GM21390 (cell line): ENCODE measurements around the gene VAV1.
"Not testable (repeated sequence)": the region's sequence is repeated elsewhere in the genome, so short reads cannot be mapped to it uniquely, and the experiment has no call there.

Source experiments
- ATAC-seq: cut with Tn5 transposase; IDR thresholded peaks from one replicate; pipeline ENCODE4 v1.9.1; 2021; ENCODE audit not compliant: unreplicated experiment

Gene VAV1

DNA sequence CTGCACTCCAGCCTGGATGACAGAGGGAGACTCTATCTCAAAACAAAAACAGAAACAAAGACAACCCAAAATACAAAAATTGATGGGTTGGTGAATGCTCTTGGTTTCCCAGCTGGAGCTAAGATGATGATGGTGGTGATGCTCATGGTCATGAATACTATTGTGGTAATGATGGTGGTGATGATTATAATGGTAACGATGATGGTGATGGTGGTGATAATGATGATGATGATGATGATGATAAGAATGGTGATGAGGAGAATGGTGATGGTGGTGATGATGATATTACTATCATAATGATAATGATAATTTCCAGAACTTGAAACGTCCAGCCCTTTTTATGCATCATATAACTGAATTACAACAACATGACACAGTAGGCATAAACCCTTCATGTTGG lies 40.1 kb downstream of the VAV1 start:
- no peak for ATAC-seq

DNA sequence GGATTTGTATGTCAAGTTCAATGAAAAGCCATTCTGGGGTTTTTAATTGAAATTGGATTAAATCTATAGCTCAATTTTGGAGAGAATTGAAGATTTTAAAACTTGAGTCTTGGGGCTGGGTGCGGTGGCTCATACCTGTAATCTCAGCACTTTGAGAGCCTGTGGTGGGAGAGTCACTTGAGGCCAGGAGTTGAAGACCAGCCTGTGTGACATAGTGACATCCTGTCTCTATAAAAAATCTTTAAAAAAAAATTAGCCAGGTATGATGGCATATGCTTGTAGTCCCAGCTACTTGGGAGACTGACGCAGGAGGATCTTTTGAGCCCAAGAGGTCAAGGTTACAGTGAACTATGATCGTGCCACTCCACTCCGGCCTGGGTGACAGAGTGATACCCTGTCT lies 41.2 kb downstream of the VAV1 start:
- ATAC-seq, result no peak

GRCh38 chr19:6817179-6817578 lies 44.7 kb downstream of the VAV1 start:
- no peak for ATAC-seq

DNA sequence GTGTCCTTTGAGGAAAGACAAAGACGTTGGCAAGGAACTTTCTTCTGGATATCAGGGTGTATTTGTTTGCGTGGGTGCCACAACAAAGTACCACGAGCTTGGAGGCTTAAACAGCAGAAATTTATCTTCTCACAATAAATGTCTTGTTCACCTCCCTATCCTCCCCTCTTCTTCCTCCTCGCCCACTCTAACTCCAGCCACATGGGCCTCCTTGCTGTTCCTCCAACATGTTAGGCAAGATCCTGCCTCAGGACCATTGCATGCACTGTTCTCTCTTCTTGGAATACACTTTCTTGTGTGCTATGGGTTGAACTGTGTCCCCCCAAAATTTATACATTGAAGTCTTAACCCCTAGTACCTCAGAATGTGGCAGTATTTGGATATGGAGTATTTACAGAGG lies 45.7 kb downstream of the VAV1 start:
- ATAC-seq, result no peak

DNA sequence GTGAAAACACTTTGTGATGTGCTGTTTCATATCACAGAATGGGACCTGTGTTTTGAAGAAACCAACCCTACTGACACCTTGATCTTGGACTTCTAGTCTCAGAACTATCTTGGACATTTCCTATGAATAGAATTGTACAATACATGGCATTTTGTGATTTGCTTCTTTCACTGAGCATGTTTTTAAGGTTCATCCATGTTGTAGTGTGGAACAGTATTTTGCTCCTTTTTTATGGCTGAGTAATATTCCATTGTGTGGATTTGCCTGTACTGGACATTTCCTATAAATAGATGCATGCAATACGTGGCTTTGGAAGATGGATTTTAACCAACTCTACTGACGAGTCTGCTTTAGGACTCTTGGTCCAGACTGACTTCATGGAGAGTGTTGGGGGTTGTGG lies 46.8 kb downstream of the VAV1 start:
- ATAC-seq, result no peak

GRCh38 chr19:6820237-6820636 lies 47.7 kb downstream of the VAV1 start:
- ATAC-seq, result no peak

GRCh38 chr19:6821639-6822310 lies 49.3 kb downstream of the VAV1 start:
- ATAC-seq, result no peak

DNA sequence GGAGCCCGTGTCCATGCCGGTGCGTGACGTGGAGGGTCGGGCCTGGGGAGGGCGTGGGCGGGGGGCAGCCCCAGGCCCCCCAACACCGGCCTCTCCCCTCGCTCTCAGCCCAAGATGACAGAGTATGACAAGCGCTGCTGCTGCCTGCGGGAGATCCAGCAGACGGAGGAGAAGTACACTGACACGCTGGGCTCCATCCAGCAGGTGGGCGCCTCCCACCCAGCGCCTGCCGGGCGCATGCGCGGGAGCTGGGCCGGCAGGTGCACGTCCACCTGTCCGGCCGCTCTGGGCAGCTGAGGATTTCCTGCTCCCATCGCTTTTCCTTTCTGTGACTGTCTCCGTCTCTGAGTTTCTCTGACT lies 49.8 kb downstream of the VAV1 start:
- ATAC-seq, result no peak

DNA sequence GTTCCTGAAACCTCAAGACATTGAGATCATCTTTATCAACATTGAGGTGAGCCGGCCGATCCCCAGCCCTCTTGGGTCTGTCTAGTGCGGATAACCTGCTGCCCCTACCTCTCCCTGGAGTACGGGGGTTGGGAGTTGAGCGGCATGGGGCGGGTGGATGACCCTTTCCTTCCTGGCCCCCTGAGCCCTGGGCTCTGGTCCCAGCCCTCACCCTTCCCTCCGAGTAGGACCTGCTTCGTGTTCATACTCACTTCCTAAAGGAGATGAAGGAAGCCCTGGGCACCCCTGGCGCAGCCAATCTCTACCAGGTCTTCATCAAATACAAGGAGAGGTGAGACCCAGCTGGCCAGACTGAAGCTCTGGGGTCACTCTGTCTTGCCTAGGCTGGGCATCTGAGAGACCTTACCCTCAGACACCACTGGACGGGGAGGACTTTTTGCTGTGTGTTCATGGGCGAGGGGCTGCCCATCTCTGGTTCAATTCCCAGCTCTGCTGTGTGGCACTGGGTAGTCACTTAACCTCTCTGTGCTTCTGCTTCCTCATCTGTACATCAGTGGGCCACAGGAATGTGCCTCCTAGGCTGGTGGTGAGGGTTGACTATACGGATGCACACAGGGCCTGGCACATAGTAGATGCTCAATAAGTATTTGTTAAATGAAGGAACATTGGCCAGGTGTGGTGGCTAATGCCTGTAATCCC lies 52.7 kb downstream of the VAV1 start:
- ATAC-seq, result no peak

- no peak for ATAC-seq
Observed at GRCh38 chr19:6826281-6826920, 53.9 kb downstream of the VAV1 start.

GRCh38 chr19:6828306-6828697 lies 55.8 kb downstream of the VAV1 start:
- no peak for ATAC-seq

- ATAC-seq, result no peak
Observed at GRCh38 chr19:6828698-6829633, 56.5 kb downstream of the VAV1 start.

DNA sequence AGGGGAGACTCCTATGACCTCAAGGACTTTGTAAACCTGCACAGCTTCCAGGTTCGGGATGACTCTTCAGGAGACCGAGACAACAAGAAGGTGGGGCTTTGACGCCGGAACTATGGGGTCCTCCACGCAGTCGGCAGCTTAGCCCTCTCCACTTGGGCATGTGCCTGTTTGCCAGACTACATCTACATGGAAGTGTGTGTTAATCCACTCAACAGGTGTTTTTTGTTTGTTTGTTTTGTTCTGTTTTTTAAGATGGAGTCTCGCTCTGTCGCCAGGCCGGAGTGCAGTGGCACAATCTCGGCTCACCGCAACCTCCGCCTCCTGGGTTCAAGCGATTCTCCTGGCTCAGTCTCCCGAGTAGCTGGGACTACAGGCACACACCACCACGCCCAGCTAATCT lies 57.3 kb downstream of the VAV1 start:
- not testable (repeated sequence) for ATAC-seq

GRCh38 chr19:6831084-6831483 lies 58.6 kb downstream of the VAV1 start:
- ATAC-seq, result not testable (repeated sequence)

DNA sequence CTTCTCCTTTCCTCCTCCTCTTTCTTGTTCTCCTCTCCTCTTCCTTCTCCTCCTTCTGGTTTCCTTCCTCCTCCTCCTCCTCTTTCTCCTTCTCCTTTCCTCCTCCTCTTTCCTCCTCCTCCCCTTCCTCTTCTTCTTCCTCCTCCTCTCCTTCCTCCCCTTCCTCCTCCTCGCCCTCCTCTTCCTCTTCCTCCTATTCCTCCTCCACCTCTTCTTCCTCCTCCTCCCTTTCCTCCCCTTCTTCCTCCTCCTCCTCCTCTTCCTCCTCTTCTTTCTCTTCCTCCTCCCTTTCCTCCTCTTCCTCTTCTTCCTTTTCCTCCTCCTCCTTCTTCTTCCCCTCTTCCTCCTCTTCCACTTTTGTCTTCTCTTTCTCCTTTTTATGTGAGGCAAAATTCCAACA lies 59.9 kb downstream of the VAV1 start:
- ATAC-seq, result no peak

DNA sequence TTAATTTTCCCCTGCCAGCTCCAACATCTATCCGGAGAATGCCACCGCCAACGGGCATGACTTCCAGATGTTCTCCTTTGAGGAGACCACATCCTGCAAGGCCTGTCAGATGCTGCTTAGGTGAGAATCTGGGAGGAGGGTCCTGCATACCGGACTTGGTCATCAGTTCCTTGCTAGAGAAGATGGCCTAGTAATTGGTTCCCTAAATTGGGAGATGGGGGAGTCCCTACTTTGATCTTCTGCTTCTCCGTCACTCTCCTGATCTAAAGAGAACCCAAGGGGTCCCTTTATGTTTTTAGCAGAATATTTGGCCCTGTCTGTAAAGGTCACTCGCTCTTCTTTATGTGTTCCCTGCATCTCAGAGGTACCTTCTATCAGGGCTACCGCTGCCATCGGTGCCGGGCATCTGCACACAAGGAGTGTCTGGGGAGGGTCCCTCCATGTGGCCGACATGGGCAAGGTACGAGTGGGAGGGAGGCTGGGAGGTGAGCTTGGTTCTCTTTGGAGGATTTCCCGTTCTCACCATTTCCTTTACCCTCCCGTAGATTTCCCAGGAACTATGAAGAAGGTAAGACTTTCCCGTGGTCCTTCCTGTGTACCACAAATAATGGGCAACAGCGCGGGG lies 60.8 kb downstream of the VAV1 start:
- ATAC-seq, result no peak

GRCh38 chr19:6834433-6834832 lies 61.9 kb downstream of the VAV1 start:
- no peak for ATAC-seq

DNA sequence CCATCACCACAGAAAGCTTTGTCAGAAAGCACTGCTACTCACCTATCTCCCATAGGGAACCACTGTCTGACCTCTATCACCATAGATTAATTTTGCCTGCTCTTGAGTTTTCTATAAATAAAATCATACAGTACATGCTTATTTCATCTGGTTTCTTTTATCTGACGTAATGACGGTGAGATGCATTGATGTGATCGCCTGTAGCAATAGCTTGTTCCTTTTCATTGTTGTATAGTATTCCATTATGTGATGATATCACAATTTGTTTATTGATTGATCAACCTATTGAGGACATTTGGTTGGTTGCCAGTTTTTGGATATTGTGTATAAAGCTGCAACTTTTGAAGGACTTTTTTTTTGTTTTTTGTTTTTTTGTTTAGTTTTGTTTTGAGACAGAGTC lies 63.0 kb downstream of the VAV1 start:
- no peak for ATAC-seq

DNA sequence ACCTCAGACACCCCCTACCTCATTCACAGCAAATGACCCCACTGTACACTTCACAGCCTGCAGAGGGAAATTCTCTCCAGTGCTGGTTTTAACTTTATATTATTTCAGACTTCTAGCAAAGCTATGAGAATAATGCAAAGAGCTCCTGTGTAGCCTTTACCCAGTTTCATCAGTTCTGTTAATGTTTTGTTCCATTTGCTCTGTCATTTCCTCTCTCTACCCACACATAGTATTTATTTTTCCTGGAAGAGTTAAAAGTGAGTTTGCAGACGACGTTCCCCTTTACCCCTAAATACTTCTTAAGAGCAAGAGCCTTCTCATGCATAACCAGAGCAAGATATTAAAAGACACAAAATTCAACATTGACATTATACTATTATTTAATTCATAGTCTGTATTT lies 65.0 kb downstream of the VAV1 start:
- ATAC-seq, result no peak

DNA sequence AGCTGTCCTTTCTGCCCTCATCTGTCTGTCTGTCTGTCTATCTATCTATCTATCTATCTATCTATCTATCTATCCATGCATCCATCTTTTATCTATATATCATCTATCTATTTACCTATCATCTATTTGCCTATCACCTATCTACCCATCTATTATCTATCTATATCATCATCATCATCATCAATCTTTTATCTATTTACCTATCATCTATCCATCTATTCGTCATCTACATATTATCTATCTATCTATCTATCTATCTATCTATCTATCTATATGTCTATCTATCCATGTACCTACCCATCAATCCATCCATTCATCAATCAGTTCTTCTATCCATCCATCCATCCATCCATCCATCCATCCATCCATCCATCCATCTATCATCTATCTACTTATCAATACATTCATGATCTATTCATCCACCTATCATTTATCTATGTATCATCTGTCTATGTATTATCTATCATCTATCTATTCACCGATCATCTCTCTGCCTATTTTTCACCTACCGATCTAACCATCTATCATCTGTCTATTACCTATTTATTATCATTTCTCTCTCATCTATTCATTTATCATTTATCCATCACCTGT lies 65.7 kb downstream of the VAV1 start:
- no peak for ATAC-seq
